ENCODE results near the gene LRRK1. TPM values are rescaled to one million over a fixed set of nuclear protein-coding genes. Genes with fewer than 3 reads are reported as not detected.

Gene LRRK1
- total and polyA plus RNA-seq, 2 of the 13 experiments (the other 11 are each of a cell fraction or from before 2014, with no cell fraction given), result 0.13 to 1.2 TPM

- CTCF ChIA-PET (ENCODE audit: low intra/inter-chr PET ratio, low total read pairs), result no interaction called here
- 3% methylated on average over 4 of the region's 6 CpGs for WGBS (ENCODE audit: low lambda C conversion rate)
- intact Hi-C loops (cut with micrococcal nuclease; ENCODE audit: unreplicated experiment), result no loop called here
- no peak for TF ChIP-seq NR2F6 (IDR thresholded peaks at IDR 0.05)
- TF ChIP-seq NR2F6 (CRISPR knock-in tag; IDR thresholded peaks at IDR 0.05), result 0 out of 2 replicates have a peak, but pooled peaks have one; percentile 19
- no peak for TF ChIP-seq SP140L (CRISPR knock-in tag; IDR thresholded peaks at IDR 0.05; ENCODE audit: borderline replicate concordance)
- no peak for TF ChIP-seq ZNF543 (CRISPR knock-in tag; IDR thresholded peaks at IDR 0.05)
- TF ChIP-seq FOXA1 (IDR thresholded peaks at IDR 0.05), result no peak
- TF ChIP-seq FOXA1 (CRISPR knock-in tag; IDR thresholded peaks at IDR 0.05), result peak; percentile 41; the same call in 1 of the 2 replicates
- TF ChIP-seq ARNT2 (CRISPR knock-in tag; IDR thresholded peaks at IDR 0.05; ENCODE audit: low read depth), result no peak
- no peak for TF ChIP-seq RARA (CRISPR knock-in tag; IDR thresholded peaks at IDR 0.05)
- no peak for TF ChIP-seq TCF7L2 (IDR thresholded peaks at IDR 0.05; ENCODE audit: low read depth, low read length)
- TF ChIP-seq FOXA3 (CRISPR knock-in tag; IDR thresholded peaks at IDR 0.05), result peak; percentile 61; the same call in 1 of the 2 replicates
- BruUV-seq (replicated peaks), result no TSS peak
- H3K27ac ChIP-seq (ENCODE audit: extremely low read length, insufficient read depth, low read length), result no peak overlapping the region
- FAIRE-seq (no peak), DNase-seq (ENCODE audit: low spot score) (no peak), ATAC-seq (peak; percentile 78)
- H3K79me2 ChIP-seq (ENCODE audit: insufficient read depth, low read length), result no peaks in the 10 kb centered on the region
- POLR2A ChIA-PET, result no interaction called here
- H3K4me2 ChIP-seq (ENCODE audit: low read depth, low read length), result peak overlapping the region; percentile 36
- in situ Hi-C loops (cut with HindIII; ENCODE audit: extremely low pct_ligation_motif_present, low pct_unique_long_range_greater_than_20kb), result no loop called here
- no peak overlapping the region for H2AFZ ChIP-seq (ENCODE audit: low read length)
- H3K9me3 ChIP-seq (ENCODE audit: low read length), result no peaks in the 10 kb centered on the region
- no peaks in the 10 kb centered on the region for H3K36me3 ChIP-seq (replicated peaks in 1 of 2; ENCODE audit: control insufficient read depth in 1 of 2, insufficient read depth in 2 of 2, low read length in 2 of 2)
- peaks cover 14% of the 10 kb centered on the region for H3K4me1 ChIP-seq (ENCODE audit: insufficient read depth, low read length)
- H3K9ac ChIP-seq (ENCODE audit: insufficient read depth, low read depth, low read length), result no peak overlapping the region
- H3K27me3 ChIP-seq (ENCODE audit: control insufficient read depth in 1 of 2, insufficient read depth in 2 of 2, low read length in 2 of 2), result peaks cover 2 to 9% of the 10 kb centered on the region in 2 experiments; a peak in 4 of 5 replicates
- H4K20me1 ChIP-seq (ENCODE audit: insufficient read depth, low read length), result no peaks in the 10 kb centered on the region
- no peak overlapping the region for H3K4me3 ChIP-seq (replicated peaks in 1 of 3; ENCODE audit: insufficient read depth in 1 of 3, low read depth in 2 of 3, low read length in 3 of 3)
Measured at GRCh38 chr15:100986158-100986896, 67.2 kb downstream of the LRRK1 start.

DNA sequence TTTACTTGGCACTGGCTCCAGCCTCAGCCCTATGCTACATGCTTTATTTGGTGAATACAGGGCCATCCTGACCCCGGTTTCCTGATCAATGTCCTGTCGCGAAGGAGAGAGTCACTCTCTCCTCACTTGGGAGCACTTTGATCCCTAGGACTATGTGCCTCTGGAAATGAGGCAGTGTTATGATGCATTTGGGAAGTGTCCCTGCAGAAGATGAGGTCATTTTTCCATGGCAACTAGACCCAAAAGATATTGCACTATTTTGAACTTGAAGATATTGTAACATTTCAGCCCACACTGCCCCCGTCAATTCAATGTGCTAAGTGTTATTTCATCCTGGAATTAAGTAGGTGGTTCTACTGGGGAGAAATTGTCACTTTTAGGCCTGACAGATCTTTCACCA, 68.0 kb downstream of the LRRK1 start:
- Histone ChIP-seq H3K27me3 (ENCODE audit: control insufficient read depth in 1 of 2, insufficient read depth in 2 of 2, low read length in 2 of 2) (peaks cover 2 to 9% of the 10 kb centered on the region in 2 experiments; a peak in 4 of 5 replicates), H3K27ac (ENCODE audit: extremely low read length, insufficient read depth, low read length) (no peak overlapping the region), H3K4me1 (ENCODE audit: insufficient read depth, low read length) (peaks cover 14% of the 10 kb centered on the region), H3K9me3 (ENCODE audit: low read length) (no peaks in the 10 kb centered on the region), H3K9ac (ENCODE audit: insufficient read depth, low read depth, low read length) (no peak overlapping the region), H4K20me1 (ENCODE audit: insufficient read depth, low read length) (no peaks in the 10 kb centered on the region), H3K79me2 (ENCODE audit: insufficient read depth, low read length) (no peaks in the 10 kb centered on the region), H3K36me3 (replicated peaks in 1 of 2; ENCODE audit: control insufficient read depth in 1 of 2, insufficient read depth in 2 of 2, low read length in 2 of 2) (no peaks in the 10 kb centered on the region), H2AFZ (ENCODE audit: low read length) (no peak overlapping the region), H3K4me3 (replicated peaks in 1 of 3; ENCODE audit: insufficient read depth in 1 of 3, low read depth in 2 of 3, low read length in 3 of 3) (no peak overlapping the region), H3K4me2 (ENCODE audit: low read depth, low read length) (no peak overlapping the region)
- in situ Hi-C loops (cut with HindIII; ENCODE audit: extremely low pct_ligation_motif_present, low pct_unique_long_range_greater_than_20kb) (no loop called here), intact Hi-C loops (cut with micrococcal nuclease; ENCODE audit: unreplicated experiment) (no loop called here)
- TF ChIP-seq ATF7 (IDR thresholded peaks at IDR 0.05) (peak; percentile 35), ATF7 (CRISPR knock-in tag; IDR thresholded peaks at IDR 0.05) (no peak), ZNF326 (CRISPR knock-in tag; IDR thresholded peaks at IDR 0.05; ENCODE audit: borderline replicate concordance) (no peak), MTA1 (CRISPR knock-in tag; IDR thresholded peaks at IDR 0.05; ENCODE audit: borderline replicate concordance) (no peak), ZNF674 (CRISPR knock-in tag; IDR thresholded peaks at IDR 0.05; ENCODE audit: low read depth) (no peak), MATR3 (CRISPR knock-in tag; IDR thresholded peaks at IDR 0.05) (no peak), AGO2 (optimal IDR thresholded peaks at IDR 0.05; ENCODE audit: low read depth, low read length) (no peak), RFX1 (IDR thresholded peaks at IDR 0.05) (no peak)
- FAIRE-seq (no peak), DNase-seq (ENCODE audit: low spot score) (no peak), ATAC-seq (peak; percentile 61)
- CTCF ChIA-PET (ENCODE audit: low intra/inter-chr PET ratio, low total read pairs), result no interaction called here
- WGBS (ENCODE audit: low lambda C conversion rate), result 9% methylated on average over 4 of the region's 4 CpGs
- BruUV-seq (replicated peaks), result no TSS peak
- POLR2A ChIA-PET, result no interaction called here
